Astrocyte of the hippocampus (primary cell): Measurements from ENCODE around the gene FOXO3.
A peak's percentile ranks its signal among the peaks of the same experiment; 100 is the strongest.

Experiments
- DNase-seq: peaks from one replicate; pipeline ENCODE4 v3.0.0; 2011; ENCODE audit warnings: low read depth, low spot score

FOXO3 gene

DNA sequence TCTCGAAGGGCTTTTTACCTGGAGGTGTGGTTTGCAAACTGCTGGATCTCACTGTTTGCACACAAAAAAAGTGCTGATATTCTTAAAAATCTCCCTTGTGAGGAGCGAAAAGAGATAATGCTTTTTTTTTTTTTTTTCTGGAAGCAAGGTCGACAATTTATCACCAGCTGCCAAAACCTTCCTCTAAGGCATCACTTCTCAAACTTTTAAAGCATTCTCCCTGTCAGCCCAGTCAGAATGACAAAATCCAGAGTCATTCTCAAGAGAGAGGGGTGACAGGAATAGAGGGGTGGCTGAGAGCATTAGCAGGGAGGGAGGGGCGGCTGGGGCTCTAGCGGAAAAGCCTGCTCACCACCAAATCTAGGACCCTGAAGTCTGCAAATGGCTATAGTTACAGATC is 150.4 kb downstream of the FOXO3 start:
- DNase-seq: no peak

GRCh38 chr6:108711826-108712225 is 151.1 kb downstream of the FOXO3 start:
- no peak for DNase-seq

- no peak for DNase-seq
These were observed 152.2 kb downstream of the FOXO3 start for GRCh38 chr6:108712946-108713345.

DNA sequence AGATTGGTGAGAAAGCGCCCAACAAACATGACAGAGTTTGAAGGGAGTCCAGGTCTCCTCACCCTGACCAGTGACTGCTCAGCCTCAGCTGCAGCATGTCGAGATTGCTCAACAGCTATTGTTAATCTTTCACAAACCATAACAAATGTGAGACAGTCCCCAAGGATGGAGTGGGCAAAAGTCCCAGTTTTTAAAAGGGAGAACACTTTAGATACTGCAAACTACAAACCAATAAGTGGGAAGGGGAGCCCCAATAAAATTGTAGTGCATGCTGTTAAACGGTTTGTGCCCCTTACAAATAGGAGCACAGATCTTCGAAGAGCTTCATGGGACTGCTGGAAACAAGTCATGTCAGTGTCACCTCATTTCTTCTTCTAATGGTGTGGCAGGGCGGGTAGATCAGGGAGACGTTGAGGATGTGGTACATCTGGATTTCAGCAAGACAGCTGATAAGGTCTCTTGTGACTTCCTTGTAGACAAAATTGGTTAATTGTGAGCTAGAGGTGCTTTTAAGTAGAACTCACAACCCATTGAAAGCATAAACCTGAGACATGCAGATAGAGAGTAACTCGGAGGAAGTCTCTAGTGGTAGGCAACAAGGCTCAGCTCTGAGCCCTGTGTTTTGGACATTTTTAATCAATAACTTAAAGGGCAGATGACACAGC is 153.5 kb downstream of the FOXO3 start:
- no peak for DNase-seq

DNA sequence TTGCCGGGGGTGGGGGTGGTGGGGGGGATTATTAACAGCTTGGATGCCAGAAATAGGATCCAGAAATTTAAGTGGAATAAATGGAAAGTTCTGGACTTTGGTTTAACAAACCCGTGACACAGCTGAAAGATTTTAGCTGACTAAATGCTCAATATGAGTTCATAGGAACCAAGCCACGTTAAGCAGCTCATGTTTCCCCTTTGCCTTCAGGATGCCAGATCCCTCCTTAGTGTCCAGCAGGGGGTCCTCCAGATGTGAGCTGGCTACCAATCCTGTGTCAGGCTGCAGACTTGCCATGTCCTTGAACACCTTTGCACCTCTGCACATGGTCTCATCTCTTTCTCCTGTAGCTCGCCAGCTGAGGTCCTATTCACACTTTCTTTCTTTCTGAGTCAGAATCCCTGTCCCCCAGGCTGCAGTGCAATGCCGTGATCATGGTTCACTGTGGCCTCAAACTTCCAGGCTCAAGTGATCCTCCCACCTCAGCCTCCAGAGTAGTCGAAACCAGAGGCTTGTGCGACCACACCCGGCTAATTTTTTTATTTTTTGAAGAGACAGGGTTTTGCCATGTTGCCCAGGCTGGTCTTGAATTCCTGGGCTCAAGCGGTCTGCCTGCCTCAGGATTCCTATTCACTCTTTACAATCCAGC is 154.2 kb downstream of the FOXO3 start:
- no peak for DNase-seq

- DNase-seq: no peak
These were observed 155.1 kb downstream of the FOXO3 start for GRCh38 chr6:108715832-108716231.

DNA sequence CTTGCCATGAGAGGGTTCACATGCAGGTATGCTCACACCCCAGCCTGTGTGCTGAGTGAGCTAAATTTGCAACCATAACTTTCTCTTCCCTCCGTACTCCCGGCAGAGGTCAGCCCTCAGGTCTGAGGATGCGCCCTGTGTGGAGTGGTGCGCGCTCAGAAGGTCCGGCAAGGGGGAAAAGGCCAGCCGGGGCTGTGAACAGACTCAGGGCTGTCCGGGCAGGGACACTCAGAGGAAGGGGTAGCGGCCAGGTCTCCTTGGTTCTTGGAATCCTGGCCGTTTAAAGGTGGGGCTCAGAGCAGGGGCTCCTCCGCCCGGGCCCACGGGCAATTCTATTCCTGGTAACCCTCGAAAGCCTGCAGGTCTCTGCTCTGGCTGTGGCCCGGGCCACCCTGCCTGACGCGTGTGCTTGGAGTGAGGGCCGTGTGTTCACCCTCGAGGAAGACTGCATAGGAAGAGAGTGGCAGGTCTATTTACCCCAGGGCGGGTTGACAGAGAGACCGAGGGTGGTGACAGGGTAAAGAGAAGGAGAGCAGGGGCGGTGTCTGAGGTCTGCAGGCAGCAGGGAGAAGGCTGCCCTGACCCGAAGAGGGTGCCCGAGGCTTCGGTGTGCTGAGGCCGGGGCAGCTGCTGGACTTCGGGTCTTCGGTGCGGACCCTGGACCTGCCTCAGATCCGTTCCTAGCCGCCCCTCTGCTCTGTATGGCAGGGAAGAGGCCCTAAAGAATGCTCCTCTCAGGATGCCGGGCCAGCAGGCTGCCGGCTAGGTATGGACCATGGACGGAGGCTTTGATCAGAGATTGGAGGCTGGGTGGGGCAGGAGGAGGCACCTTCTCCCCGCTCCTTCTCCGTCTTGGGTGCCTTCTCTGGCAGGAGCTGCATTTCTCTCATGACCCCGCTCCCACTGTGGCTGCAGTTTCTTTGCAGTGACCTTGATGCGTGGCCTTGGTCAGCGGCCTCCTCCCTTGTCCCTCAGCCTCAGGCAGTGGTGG is 156.4 kb downstream of the FOXO3 start:
- no peak for DNase-seq

GRCh38 chr6:108719477-108719876 is 158.8 kb downstream of the FOXO3 start:
- DNase-seq: no peak

DNA sequence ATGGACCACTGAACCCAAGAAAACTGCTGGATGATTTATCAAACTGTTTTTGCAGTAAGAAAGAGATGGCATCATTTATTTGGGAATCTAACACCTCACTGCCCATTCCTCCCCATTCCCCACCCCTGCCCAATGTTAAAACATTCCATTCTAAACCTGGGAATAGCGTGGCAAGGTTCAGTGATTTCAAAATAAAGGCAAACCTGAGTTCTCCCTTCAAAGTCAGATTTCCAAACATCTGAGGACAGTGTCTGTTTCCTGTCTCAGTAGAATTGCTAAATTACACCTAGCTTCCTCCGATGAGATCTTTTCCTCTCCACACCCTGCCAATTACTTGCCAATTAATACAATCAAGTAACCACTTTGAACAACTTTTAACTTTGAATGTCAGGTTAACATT is 160.1 kb downstream of the FOXO3 start:
- DNase-seq: no peak

DNA sequence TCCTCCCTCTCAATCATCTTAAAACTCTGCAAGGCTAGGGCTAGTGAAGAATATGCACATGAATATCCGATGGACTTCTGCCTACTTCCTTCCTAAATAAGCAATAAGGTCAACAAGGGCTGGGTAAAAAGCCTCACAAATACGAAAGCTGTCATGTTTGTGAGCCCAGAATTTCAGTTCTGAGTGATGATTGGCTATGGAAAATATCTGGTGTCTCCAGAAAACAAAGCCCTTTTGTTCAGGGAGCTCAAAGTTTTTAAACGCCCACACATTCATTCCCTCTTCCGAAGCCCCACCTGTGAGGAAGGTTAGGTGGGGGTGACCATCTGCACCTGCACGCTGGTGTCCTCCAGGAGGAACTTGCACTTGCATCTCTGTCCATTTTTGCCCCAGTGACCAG is 160.6 kb downstream of the FOXO3 start:
- DNase-seq: no peak

GRCh38 chr6:108723594-108723993 is 162.9 kb downstream of the FOXO3 start:
- no peak for DNase-seq

GRCh38 chr6:108726726-108727339 is 166.1 kb downstream of the FOXO3 start:
- DNase-seq: no peak

DNA sequence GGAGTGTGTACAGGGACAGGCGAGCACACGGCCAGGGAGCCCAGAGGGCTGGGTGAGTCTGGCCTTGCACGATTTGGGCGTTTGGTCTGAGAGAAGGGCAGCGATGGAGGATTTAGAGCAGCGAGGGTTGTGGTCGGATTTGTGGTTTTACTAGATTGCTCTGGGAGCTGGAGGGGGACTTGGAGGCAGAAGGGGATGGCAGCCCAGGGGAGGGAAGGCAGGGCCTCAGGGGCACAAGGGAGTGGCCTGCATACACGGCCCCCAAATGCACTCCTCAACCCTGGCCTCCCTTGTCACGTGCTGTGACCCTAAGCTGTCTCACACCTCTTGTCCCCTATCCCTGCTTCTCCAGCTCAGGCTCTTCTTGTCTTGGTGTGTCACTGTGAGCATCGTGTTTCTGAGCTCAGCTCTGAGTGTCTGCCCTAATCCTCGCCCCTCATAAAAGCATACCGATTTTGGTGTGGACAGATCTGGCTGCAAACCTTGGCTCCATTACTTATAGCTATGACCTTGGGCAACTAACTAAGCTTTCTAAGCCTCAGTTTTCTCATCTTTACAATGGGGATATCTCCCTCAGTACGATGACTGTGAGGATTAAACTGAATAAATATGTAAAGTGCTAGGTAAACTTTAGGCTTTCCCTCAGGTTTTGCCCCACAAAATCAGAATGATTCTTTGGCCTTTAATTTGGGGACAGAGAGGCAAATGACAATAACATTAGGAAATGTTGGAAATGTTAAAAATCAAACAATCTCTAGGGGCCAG is 167.4 kb downstream of the FOXO3 start:
- DNase-seq: peak; percentile 41

GRCh38 chr6:108728826-108729225 is 168.1 kb downstream of the FOXO3 start:
- no peak for DNase-seq

DNA sequence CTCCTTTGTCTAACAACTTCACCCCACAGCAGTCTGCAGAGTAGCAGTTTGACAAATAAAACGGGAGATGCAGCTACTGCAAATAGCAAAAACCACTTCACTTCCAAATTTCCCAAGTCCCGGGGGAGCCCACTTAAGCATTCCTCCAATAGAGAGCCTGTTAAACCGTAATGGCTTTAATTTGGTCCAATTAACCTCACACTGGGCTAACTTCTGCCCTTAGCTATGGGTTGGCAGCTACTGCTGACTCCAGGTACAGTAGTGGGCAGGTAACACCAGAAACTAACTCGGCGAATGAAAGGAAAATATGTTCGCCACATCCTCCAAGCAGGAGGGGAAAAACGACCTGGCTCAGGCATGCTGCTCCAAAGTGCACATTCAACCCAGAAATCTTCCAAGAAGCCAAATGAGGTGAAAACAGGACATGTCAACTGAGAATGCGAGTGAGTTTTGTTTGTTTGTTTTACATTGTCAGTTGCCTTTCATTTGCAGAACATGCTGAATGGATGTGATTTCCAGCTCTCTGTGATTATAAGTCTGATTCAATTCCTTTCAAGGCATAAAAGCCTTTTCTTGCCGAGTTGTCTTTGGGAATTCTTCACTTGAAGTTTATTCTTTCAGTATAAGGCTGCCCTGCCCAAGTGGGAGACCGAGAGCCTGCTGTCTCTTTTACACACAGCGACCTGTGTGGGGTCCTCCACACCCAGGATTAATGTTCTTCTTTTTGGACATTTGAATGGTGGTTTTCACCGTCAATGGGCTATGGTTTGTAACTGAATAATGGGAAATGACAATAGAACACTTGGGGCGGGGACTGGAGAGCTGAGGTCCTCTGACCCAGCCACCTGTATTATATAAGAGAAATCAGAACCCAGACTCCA is 170.2 kb downstream of the FOXO3 start:
- DNase-seq: peak; percentile 35

DNA sequence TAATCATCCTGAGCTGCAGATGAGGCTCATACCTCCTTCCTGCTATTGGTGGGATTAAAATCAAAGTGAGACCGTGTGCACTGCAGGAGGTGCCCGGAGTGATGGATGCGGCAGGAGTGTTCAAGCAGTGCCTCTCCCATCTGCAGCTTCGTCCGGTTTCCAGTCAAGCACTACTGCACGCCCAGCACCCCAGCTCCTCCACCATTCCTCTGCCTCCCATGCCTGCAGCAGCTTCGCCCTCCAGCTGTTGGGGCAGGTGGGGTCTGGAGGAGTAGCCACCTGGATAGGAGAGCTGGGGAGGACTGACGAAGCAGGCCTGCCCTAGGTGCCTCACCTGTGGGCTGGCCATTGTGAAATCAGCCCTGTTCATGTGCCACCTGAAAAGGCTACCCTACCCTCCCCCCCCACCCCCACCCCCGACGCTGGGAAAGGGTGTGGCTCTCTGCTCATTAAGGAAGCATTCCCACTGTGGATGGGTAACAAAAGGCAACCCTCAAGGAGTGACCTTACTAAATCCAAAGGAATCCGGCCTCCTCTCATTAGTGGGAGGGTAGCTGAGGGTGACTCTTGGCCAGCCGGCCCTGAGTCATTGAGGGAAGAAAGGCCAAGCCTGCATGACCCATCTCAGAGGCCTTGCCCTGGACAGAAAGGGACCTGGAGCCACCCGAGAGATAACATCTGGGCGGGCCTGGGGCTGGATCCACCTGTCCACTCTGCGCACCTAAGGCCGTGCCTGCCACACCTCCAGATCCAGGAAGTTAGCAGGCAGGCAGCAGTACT is 171.6 kb downstream of the FOXO3 start:
- peak; percentile 56 for DNase-seq

DNA sequence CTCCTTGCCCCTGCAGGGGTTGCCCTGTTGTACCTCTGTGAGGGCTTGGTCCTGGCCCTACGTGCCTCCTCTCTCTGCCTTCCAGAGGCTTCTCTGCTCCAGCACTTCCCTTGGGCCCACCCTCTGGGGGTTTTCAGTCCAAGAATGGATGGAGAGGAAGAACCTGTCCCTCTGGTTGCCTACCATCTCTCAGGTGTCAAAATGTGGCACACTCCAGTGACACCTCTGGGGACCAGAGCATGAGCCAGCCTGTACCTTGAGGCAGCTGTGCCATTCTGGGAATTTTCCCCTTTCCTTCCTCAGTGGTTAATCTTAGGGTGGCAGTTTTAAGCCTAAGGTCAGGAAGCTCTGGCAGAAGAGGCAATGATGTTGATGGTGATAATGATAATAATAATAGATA is 172.3 kb downstream of the FOXO3 start:
- DNase-seq: no peak

- no peak for DNase-seq
These were observed 173.1 kb downstream of the FOXO3 start for GRCh38 chr6:108733706-108734265.
